Activated CD4-positive, alpha-beta T cell treated with anti-CD3 and anti-CD28 coated beads, Interleukin-10, Interleukin-2, amounts not matched to agents 100 ng/mL and 50 ng/mL, durations not matched to agents 16 hours and 8 hours (primary cell): ENCODE results near the gene NUP93.
"Not testable (repeated sequence)": the region's sequence is repeated elsewhere in the genome, so short reads cannot be mapped to it uniquely, and the experiment has no call there.

Source experiments
- DNase-seq: peaks from one replicate; pipeline ENCODE4 v3.0.0-alpha.2; 2020

The NUP93 gene

DNA sequence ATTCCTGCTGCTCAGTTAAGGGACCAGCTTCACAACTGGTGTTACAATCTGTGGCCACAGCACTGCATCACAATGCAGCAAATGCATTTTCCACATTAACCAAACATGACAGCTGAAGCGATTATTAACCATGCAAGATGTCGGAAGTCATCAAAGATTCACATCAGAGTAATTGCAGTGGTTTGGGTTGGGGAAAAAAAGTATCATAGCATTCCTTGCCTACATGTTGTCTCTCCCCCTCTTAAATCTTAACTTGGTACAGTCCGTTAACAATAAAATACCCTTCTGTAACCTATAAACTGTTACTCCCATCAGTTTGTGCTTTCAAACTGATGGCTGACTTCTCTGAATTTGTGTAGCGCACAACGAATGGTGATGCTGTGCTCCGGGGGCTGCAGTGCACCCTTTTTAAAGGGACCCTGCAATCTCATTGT lies 51.6 kb downstream of the NUP93 start:
- no peak for DNase-seq

DNA sequence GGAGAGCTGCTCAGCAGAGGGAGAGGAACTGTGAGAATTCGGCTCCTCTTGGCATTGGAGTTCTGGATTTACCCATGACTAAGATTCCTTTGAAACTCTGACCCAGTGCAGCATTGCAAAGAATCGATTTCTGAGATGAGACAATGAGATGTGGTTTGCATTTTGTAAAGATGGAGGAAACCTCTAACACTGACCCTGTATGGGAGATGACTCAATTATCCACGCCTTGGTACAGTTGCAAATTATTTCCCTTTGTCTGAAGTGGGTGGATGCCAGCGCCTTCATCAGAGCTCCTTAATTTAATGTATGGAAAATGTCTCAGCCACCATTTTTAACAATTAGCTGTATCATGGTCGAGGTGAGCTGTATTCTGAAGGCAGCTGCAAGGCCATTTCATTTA lies 53.4 kb downstream of the NUP93 start:
- peak; percentile 37 for DNase-seq

DNA sequence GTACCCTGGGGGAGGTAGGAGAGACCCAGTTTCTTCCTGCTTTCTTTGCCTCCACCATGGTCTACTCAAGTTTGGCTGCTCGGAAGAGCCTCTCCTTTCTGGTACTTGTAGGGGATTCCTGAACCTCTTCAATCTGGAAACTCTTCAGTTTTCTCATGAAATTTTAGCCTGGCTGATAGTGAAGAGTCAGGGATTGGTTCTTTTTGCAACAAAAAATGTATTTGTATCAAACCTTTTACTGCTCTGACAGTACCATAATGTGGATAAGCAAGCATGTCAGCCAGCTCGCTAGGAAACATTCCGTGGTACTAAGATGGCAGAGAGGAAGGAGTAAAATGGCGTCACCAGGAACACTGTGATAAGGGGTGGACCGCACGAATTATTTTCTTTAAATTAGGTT lies 55.4 kb downstream of the NUP93 start:
- DNase-seq = no peak

DNA sequence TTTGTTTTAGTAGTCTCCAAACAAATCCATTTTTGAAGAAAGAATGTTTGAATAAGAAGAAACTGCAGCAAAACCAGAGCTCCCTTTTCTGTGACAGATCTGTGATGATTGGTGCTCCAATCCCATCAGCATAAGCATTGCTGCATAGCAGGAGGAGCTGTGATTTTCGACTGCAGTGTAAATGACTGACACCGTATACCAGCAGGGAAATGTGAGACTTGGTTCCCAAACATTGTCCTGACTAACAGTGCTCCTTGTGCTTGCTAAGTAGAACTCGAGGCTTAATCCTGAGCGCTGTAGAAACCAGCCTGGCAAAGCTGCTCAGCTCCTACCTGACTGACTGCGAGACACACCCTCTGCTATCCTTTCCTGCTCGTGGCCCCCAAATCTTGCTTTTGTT lies 57.2 kb downstream of the NUP93 start:
- no peak for DNase-seq

DNA sequence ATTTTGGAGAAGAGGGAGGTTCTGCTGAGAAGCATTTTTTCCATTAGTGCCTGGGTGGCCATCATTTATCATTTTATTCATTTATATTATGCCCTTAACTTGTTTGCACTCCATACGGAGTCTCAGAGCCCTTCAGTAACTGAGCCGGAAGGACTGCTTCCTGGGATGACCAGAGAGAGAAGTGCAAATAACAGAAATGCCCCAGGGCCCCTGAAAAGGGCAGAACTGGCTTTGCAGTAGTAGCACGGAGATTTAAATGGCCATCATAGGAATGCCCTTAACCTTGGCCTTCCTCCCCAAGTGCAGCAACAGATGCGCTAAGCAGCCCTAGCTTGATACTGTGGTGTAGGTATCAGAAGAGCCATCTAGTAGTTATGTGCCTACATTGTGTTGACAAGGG lies 58.5 kb downstream of the NUP93 start:
- no peak for DNase-seq

DNA sequence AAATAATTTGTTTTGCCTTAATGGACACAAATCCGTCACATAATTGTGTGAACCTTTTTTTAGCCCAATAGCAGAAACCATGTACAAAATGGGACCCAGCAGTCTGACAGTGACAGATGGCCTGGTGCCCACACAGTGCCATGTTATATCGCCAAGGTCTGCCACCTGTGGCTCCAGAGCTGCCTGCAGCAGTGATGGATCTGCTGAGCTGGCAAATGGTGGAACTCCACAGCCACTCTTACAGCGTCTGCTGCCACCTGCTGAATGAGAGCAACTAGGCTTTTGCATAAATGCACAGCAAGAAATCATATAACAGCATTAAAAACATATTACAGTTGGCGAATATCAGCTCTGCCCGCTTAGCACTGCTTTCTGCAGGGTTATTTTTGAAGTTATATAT lies 59.4 kb downstream of the NUP93 start:
- peak; percentile 43 for DNase-seq

DNA sequence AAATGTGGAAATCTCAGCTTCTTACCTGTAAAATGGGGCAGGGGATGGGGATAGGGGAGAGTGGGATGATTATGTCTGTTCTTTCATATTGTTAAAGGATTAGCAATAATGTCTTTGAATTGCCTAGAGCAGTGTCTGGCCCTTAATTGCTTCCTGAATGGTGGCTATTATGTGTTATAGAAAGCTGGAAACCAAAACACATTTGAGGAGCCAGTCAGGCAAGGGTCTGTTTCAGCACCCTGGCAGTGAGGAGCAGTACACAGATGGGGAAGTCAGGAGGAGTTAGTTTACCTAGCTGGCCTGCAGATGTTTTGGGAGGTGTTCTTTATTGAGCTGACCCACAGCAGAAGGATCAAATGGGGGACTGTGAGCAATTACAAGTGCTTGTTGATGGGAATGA lies 63.0 kb downstream of the NUP93 start:
- no peak for DNase-seq

DNA sequence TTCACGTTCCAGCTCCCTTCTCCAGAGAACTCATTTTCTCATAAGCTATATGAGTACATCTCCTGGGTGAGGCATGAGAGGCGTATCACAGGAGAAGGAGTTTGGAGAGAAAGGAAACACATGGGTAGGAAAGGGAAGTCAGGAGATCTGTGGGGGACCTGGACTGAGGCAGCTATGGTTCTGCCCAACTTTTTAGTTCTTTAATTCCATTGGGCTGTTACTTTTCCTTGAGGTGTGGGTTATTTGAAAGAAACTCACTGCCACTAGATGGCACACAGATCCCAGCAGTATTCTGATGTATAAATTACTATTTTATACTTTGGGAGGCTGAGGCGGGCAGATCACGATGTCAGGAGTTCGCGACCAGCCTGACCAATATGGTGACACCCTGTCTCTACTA lies 63.6 kb downstream of the NUP93 start:
- DNase-seq = peak; percentile 7

DNA sequence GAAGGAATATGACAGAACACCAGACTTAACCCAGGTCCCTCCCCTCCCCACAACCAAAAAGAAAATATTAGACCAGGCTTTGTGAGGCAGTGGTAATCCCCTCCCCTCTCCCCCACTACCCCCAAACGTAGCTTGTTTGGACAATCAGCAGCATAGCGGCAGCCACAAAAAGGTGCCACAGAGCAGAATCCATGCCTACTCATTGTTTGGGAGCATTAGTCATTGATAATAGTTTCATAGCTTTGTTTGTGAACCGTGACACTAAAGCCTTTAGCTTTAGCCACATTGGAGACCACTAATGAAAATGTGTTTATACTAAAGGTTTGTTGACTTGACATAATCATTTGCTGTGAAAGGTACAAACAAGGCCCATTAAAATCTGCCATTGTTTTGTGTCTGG lies 65.1 kb downstream of the NUP93 start:
- no peak for DNase-seq

DNA sequence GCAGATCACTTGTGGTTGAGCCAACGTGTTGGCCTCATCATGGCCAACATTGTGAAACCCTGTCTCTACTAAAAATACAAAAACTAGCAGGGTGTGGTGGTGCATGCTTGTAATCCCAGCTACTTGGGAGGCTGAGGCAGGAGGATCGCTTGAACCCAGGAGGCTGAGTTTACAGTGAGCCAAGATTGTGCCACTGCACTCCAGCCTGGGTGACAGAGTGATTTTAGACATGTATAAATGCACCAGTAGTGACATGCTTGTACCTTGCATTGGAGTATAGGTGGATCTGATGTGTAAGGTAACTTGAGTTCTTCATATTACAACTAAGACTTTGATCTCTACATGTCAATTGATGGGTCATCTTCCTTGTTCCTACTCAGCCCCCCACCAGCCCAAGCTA lies 67.1 kb downstream of the NUP93 start:
- DNase-seq = not testable (repeated sequence)

DNA sequence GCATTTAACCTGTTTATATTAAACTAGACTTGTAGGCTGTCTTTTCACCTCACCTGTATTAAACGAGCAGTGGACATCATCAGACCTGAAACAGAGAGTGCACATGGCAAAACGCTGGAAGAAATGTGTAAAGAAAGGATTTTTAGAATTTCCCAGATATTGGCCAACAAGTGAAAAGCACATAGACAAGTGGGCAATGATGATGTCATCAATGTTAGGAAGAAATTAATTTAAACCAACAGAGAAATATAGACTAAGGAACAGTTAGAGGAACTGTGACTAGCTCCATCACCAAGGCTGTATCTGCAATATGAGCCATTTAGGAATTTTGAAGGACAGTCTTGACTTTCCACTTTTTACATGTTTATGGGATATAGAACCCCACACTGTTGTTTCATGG lies 67.9 kb downstream of the NUP93 start:
- DNase-seq = no peak

DNA sequence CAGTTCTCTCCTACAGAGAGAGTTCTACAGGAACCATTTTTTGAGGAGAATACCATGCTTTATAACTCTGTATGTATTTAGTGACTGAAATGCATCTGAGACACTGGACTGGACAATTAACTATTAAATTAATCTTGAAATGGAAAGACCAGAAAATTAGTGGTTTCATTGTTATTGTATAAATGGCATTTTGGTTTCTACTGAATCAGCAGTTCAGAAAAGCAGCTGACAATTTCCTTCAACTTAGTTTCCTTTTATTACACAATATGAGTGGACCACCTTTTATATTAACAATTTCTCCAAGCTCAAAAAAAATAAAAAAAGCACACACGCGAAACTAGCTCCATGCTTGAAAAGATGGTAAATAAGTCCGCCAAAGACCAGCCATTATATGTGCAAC lies 69.0 kb downstream of the NUP93 start:
- no peak for DNase-seq

DNA sequence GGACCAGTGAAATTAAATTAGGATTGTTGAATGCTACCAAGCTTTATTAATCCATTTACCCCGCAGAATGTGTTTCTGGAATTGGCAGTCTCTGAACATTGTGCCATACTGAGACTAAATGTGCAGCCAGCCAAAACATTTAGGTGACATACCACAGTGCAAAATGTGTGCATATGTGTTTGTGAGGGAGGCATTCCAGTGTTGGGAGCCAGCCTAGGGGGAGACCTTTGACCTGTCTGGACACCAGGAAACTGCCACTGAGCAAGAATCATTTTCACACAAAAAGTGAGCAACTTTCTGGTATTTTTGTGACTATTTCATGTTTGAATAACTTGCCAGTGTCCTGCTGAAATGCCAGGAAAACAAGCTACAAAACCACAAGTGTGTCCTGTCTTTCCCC lies 70.4 kb downstream of the NUP93 start:
- no peak for DNase-seq

DNA sequence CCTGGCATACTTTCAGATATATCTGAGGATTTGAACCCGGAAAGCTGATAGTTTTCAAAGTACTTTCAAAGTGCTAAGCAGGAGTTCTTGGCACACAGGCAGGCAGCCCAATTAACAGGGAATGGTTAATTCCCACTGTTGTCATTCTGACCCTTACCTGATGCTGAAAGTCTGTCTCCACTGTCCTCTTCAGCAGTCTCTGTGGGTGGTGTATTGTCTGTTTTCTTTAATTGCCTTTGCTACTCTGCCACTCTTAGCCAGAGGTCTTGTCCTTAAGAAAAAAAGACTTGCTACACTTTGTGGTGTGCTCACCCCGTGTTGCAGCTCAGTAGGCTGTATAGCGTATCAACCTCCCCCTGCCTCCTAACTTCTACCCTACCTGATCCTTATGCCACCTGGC lies 71.8 kb downstream of the NUP93 start:
- no peak for DNase-seq

DNA sequence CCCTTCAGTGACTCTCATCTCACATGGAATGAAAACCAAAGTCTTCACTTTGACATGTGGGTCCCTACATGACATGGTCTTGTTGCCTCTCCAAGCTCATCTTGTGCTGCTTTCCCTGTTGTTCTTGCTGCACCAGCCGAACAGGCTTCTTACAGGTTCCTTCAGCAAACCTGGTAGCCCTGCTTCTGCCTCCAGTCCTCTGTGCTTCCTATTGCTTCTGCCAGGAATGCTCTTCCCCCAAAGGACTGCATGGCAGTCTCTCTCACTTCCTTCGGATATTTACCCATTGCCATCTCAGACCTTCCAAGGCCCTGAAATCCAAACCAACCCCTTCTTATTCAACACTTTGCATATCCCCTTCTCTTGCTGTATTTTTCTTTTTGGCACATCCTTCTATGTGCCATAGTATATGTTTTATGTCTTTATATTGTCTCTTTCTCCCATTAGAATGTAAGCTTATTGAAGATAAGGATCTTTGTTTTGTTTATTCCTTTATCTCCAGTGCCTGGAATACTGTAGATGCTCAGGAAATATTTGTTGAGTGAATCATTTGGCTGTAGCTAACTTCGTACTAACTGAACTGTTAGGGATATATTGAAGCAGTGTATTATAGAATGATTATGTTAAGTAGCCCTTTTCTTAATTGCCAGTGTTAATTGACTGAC lies 77.2 kb downstream of the NUP93 start:
- DNase-seq = no peak

DNA sequence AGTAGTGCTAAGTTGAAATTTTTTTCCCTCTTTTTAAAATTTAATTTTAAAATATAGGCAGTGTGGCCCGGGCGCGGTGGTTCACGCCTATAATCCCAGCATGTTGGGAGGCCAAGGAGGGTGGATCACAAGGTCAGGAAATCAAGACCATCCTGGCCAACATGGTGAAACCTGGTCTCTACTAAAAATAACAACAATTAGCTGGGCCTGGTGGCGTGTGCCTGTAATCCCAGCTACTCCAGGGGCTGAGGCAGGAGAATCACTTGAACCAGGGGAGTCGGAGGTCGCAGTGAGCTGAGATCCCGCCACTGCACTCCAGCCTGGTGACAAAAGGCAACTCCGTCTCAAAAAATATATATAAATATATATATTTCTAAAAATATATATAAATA lies 77.7 kb downstream of the NUP93 start:
- DNase-seq = not testable (repeated sequence)

DNA sequence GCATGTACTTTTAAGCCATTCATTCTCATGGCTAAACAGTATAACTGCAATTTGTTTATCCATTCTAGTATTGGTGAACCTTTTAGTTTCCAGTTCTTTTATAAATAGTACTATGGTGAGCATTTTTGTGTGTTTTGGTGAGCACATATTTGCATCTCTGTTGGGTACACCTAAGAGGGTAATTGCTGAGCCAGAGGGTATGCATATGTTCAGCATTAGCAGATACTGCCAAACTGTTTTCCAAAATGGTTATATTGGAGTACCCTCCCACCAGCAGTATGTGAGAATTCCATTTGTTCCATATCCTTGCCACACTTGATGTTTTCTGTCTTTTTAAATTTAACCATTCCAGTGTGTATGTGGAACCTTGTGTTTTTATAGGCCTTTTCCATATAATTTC lies 81.0 kb downstream of the NUP93 start:
- DNase-seq = no peak

DNA sequence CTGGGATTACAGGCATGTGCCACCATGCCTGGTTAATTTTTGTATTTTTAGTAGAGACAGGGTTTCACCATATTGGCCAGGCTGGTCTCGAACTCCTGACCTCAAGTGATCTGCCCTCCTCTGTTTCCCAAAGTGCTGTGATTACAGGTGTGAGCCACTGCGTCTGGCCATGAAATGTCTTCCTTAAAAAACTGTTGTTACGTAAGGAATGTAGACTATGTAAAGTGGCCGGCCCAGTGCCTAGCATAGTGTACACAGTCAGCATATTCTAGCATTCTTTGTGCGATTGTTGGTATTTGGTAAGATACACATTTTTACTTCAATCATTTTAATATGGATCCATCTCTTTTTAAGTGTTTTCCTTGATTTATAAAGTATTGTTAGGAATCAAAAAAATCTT lies 81.7 kb downstream of the NUP93 start:
- DNase-seq = not testable (repeated sequence)

DNA sequence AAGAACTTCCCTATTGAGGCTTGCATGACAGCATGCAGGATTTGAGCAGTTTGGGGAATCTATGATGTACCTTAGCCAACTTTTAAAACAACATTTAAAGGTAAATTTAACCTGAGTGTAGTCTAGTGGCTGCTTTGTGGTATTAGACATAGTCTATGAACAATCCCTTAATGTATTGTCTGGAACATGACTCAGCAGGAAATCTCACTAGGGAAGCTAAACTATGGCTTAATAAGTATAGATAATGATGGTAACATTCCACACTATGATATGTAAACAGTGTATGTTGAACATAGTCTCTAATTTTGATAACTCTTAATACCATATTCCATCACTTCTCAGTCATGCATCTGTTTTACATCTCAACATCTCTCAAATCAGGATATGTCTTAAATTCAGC lies 83.0 kb downstream of the NUP93 start:
- no peak for DNase-seq

DNA sequence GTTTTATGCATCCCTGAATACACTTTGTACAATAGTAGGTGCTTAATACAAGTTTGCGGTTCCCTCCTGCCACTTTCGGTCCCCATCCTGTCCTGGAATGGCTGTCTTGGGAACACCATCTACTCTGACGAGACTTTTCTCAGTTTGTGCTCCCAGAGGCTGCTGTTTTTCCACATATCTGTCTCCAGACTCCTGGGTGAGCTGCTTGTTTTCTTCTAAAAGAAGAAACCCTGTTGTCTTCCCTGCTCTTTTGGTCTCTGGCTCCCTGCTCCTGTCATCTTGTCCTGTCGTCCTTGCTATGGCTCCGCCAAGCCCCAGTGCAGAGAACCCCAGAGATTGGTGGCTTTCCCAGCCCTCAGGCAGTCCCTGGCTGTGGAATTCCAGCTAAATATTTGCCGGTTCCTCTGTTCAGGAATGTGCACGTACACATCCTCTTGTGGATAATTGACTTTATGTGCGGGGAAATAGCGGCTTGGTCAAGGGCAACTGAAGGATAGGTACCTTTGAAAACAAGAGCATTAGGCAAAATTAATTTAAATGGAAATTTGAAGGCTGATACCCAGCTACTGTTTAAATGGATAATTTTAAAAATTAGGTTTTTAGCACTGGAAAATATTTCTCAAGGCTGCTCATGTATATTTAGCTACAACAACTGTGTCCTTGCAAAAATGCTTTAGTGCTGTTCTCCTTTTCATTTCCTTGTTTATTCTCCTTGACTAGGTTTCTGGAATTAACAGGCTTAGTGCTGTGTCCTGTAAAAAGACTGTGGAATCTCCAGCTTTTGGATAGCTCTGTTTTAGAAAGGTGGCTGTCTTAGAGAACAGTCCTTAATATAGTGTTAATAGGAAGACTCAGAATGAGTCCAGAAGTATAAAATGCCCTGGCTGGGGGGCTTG lies 84.9 kb downstream of the NUP93 start:
- DNase-seq = no peak

DNA sequence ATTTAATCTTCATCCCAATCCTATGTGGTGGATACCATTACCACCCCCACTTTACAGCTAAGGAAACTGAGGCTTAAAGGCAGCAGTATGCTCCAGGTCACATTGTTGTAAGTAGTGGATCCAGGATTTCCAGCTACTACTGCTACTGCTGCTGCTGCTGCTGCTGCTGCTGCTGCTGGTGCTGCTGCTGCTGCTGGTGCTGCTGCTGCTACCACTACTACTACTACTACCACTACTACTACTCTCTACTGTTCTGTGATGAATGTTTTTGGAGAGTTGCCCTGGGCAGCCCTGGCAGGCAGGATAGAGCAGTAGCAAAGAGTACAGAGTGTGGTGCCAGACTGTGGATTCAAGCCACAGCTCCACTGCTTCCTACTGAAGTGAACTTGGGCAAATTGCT lies 85.8 kb downstream of the NUP93 start:
- no peak for DNase-seq

DNA sequence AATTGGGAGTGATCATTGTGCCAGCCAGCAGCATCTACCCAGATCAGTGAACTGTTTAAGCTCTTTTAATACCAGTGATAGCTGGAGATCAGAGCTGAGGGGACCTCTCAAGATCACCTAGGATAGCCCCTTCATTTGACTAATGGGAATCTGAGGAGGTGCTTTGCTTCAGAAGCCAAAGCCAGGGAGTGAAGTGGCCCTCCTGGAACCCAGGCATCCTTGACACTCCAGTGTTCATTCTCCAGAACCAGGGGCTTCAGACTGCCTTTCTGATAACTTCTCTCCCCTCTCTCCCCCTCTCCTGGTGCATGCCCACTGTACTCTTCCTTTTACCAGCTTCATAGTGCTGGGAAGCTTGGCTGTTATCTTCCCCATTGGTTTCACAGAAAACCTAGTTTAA lies 87.1 kb downstream of the NUP93 start:
- DNase-seq = no peak

DNA sequence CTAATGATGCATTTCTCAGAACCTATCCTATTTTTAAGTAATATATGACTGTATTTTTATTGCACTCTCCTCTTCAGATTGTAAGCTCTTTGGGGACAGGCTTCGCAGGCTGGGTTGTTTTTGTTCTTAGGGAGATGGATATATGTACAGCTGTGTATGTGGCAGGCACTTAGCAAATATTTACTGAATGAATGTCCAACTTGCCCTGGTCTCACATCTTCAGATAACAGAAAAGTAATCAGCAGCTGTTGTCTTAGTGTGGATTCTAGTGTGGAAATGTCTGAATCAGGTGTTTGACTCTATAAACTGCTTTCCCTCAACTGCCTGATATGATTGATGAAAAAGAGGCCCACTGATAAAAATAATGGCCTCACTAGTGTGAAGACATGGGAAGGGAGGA lies 88.0 kb downstream of the NUP93 start:
- DNase-seq = no peak

DNA sequence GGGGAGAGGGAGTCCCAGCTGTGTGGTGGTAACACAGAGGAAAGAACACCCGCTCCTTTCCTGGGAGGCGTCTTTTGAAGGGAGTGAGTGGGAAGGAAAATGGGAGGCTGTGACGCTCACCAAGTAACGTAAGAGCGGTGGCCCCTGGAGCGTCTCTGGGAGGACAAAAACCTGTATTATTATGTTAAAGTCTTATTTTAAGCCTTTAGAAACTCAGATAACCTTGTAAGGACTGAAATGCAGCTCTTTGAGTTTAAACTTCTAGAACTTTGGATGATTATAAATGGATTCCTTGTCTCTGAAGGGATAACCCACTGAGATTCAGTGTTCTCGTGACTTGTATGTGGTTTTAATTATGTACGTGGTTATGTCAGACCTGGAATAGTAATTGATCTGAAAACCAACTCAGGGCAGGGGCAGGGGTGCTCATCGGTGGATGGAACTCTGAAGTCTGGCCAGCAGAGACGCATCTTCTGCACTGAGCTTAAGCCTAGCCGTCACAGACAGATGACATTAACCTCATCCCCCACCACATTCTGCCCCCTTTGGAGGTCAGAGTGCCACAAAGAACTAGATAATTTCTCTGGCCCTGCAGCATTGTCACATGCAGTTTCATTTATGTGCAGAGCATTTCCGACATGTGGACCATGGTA lies 93.3 kb downstream of the NUP93 start:
- DNase-seq = no peak
